Lower leg skin (tissue), 3 donors: Measurements from ENCODE around the gene HOMER1.

Source experiments
- CTCF ChIP-seq, 3 donors: fragments of 450-650 bp; IDR thresholded peaks; one replicate each; pipeline ENCODE4 v1.5.1; 2016; ENCODE audit warnings: antibody characterized with exemption in 3 of 3, mild to moderate bottlenecking in 3 of 3, moderate library complexity in 2 of 3
- POLR2A ChIP-seq, 2 donors: fragments of 450-650 bp; IDR thresholded peaks; one replicate each; pipeline ENCODE4 v1.6.1; 2016 to 2017; ENCODE audit warnings: antibody characterized with exemption in 2 of 2, mild to moderate bottlenecking in 1 of 2, moderate library complexity in 1 of 2

DNA sequence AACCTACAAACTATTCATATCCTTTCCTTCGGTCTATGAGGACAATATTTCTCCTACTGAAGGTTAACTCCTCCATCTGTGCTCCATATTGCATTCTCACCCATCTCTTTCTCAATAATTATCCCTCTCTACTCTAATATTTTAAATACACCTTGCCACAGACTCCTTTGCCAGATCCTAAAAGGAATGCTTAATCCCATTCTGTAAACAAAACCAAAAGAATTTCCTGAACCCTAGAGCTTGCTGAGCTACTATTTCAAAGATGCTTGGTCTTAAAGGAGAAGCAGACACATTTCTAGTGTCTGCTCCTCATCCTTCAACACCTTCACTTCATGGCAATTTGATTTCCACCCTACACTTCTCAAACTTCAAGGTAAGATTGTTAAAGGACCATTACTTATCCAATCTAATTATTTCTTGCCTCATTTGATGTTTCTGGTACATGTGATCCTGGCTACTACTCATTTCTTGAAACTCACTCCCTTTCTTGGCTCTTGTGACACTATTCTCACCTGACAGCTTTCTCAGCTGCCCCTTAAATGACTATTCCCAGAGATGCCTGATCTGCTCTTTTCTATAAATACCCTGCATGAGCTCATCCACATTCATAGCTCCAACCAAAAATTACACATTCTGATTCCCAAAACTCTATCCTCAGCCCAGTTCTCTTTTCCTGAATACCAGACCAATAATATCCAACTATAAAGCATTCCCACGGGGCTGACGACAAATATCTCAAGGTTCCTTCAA is 20.2 kb downstream of the HOMER1 start:
- TF ChIP-seq CTCF (IDR thresholded peaks at IDR 0.05) (no peak), POLR2A (IDR thresholded peaks at IDR 0.05) (no peak)
